Inflammatory macrophage treated with lipopolysaccharide for 4 hours (primary cell): ENCODE data around the gene SGPL1.
A peak's percentile ranks its signal among the peaks of the same experiment; 100 is the strongest.
"Not testable (repeated sequence)": the region's sequence is repeated elsewhere in the genome, so short reads cannot be mapped to it uniquely, and the experiment has no call there.

ENCODE experiments used
- DNase-seq: peaks from one replicate; pipeline ENCODE4 v3.0.0-alpha.2; 2020

The SGPL1 gene

GRCh38 chr10:70815504-70816219, at the start of gene SGPL1:
Gene SGPL1, plus strand, starts transcription at chr10:70815948. Its CDS starts 906 bp downstream, at chr10:70816854.
- peak; percentile 80 for DNase-seq

GRCh38 chr10:70768026-70768685, 47.6 kb upstream of the SGPL1 start:
- DNase-seq: not testable (repeated sequence)

- no peak for DNase-seq
Measured at GRCh38 chr10:70769121-70769520, 46.6 kb upstream of the SGPL1 start.

- DNase-seq: no peak
Measured at GRCh38 chr10:70770001-70770400, 45.7 kb upstream of the SGPL1 start.

- DNase-seq: not testable (repeated sequence)
Measured at GRCh38 chr10:70770516-70770915, 45.2 kb upstream of the SGPL1 start.

GRCh38 chr10:70771311-70772194, 44.2 kb upstream of the SGPL1 start:
- no peak for DNase-seq

- peak; percentile 13 for DNase-seq
Measured at GRCh38 chr10:70772627-70773026, 43.1 kb upstream of the SGPL1 start.

- no peak for DNase-seq
Measured at GRCh38 chr10:70773461-70773860, 42.3 kb upstream of the SGPL1 start.

GRCh38 chr10:70773965-70774809, 41.6 kb upstream of the SGPL1 start:
- DNase-seq: no peak

- DNase-seq: no peak
Measured at GRCh38 chr10:70774810-70775678, 40.7 kb upstream of the SGPL1 start.

GRCh38 chr10:70775679-70776454, 39.9 kb upstream of the SGPL1 start:
- DNase-seq: no peak

GRCh38 chr10:70776455-70777005, 39.2 kb upstream of the SGPL1 start:
- no peak for DNase-seq

GRCh38 chr10:70777063-70777875, 38.5 kb upstream of the SGPL1 start:
- DNase-seq: no peak

GRCh38 chr10:70778267-70778924, 37.4 kb upstream of the SGPL1 start:
- DNase-seq: no peak

- DNase-seq: no peak
Measured at GRCh38 chr10:70779088-70779487, 36.7 kb upstream of the SGPL1 start.

GRCh38 chr10:70779511-70780369, 36.0 kb upstream of the SGPL1 start:
- DNase-seq: peak; percentile 88

GRCh38 chr10:70780370-70780760, 35.4 kb upstream of the SGPL1 start:
- DNase-seq: no peak

- no peak for DNase-seq
Measured at GRCh38 chr10:70780772-70781171, 35.0 kb upstream of the SGPL1 start.
